Inferior parietal cortex (tissue), 1 donor: ENCODE data around the gene DIDO1.
"Not testable (repeated sequence)": the region's sequence is repeated elsewhere in the genome, so short reads cannot be mapped to it uniquely, and the experiment has no call there.

Source experiments
- DNase-seq: peaks from one replicate; pipeline ENCODE4 v3.0.0-alpha.2; 2016; ENCODE audit errors: extremely low spot score

DIDO1 gene

DNA sequence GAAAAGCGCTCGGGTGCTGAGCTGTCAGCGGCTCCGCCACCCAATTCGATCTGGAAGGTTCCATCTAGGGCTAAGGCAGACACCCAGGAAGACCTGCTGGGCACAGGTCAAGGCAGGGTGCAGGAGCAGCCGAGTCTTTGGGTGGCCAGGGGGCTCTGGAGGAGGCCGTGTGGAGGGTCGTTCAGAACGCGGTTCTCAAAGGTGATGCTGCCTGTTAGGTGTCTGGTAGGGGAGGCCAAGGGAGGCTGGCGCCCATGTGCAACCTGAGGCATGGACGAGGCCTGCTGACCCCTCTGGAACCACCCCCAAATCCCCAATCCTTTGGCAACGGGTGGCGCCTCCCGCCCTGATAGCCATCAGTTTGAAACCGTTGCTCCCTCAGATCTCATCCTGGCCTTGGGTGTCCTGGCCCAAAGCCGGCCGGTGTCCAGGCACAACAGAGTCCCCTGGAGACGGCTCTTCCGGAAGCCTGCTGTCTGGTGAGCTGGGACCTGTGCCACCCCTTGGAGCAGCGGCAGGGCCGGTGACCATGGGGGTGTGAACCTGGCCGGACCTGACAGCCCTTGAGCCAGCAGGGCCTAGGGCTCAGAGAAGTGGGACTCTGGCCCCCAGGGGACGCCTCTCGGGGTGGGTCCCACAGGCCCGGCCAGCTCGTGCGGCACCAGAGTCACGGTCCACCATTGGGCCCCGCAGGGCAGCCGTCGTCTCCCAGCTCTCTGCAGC is 36.7 kb upstream of the DIDO1 start:
- DNase-seq: no peak

DNA sequence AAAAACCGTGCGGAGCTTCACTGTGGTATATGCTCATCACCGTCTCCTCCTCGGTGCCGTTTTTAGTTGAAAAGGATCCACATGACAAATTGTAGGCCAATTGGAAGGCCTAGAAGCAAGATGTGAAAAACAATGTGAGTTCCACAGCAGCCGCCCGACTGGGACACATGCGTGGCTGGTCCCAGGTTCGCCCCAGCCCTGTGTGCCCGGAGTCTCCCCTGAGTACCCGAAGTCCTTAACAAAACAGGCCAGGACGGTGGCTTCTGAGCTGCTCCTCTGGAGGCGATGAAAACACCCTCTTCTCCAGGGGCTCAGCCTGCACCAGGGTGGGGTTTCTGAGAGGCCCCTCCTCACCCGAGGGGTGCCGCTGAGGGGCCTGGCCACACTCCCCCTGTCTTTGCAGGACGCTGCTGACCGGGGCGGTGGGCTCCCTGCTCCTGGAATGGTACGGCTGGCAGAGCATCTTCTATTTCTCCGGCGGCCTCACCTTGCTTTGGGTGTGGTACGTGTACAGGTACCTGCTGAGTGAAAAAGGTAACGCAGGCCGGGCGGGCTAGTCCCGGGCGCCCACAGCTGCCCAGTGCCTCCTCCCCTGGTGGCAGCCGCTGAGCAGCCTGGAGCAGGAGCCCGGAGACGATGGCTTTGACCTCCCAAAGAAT is 36.0 kb upstream of the DIDO1 start:
- DNase-seq: no peak

DNA sequence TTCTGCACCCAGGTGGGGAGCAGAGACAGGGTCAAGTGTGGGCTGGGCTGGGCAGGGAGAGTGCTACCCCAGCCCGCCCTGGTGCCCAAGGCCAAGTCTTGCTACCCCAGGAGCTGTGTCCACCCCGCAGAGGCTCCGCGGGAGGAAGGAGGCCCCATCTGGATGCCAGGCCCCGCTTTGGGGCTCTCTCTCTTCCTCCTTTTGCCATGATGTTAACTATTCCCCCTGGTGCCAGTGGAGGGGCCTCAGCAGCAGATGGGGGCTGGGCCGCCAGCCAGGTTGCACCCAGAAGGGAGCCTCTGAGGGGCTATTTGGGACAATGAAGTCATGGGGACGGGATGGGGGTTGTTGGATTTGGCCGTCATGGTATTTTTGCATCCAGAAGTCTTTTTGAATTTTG is 35.5 kb upstream of the DIDO1 start:
- DNase-seq: no peak

DNA sequence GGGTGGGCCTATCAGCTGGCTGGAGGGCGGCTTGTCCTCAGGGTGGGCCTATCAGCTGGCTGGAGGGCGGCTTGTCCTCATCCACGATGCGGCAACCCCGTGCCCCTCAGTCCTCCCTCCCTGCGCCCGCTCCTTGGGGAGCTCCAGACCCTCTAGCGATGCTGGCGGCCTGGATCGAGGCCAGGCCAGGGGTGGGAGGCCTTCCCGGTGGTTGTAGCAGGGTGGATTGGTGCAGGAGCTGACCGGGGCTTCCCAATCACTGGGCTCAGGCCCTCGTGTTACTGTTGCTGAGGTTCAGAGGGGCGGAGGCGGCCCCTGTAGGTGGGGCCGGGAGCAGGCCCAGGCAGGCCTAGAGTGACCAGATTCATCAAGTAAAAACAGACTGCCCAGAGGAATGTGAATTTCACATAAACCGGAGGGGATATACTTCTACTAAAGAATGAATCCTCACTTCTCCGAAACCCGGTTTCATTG is 35.0 kb upstream of the DIDO1 start:
- DNase-seq: no peak

DNA sequence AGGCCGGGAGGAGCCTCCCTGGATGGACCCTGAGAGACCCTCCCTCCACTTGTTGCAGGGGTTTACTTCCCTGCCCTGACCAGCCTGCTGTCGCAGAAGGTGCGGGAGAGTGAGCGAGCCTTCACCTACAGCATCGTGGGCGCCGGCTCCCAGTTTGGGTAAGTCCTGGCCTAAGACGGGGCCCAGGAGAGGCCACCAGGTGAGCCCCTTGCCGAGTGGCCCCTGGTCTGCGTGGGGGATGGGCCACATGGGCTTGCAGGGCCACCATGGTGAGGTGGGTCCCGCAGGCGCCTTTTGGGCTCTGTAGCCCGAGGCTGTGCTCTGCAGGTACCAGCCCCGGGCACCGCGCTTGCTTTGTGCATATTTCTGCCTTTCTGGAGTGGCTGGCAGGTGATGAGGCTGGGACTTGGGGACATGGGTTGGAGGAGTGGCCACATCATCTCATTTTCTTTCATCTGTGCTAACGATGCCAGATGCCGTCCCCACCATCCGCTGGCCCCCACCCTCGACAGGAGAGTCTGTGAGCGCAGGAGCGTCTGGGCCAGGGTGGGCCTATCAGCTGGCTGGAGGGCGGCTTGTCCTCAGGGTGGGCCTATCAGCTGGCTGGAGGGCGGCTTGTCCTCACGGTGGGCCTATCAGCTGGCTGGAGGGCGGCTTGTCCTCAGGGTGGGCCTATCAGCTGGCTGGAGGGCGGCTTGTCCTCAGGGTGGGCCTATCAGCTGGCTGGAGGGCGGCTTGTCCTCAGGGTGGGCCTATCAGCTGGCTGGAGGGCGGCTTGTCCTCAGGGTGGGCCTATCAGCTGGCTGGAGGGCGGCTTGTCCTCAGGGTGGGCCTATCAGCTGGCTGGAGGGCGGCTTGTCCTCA is 34.4 kb upstream of the DIDO1 start:
- not testable (repeated sequence) for DNase-seq

DNA sequence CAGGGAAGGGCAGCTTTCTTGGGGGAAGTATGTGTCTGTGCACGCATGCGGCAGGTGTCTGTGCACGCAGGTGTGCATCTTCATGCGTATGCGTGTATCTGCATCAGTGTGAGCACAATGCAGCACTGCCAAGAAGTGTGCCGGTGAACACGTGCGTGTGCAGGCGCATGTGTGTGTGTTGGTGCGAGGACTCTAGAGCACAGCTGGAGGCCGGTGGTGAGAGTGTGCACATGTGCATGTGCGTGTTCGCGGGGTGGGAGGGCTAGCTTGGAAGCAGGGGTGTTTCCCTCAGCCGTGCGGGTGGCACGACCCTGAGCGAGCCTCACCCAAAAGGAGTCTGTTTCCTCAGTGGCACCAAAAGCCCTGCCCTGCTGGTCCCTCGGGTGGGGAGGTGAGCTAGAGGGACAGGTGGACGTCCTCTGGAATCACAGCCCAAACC is 33.7 kb upstream of the DIDO1 start:
- DNase-seq: no peak

DNA sequence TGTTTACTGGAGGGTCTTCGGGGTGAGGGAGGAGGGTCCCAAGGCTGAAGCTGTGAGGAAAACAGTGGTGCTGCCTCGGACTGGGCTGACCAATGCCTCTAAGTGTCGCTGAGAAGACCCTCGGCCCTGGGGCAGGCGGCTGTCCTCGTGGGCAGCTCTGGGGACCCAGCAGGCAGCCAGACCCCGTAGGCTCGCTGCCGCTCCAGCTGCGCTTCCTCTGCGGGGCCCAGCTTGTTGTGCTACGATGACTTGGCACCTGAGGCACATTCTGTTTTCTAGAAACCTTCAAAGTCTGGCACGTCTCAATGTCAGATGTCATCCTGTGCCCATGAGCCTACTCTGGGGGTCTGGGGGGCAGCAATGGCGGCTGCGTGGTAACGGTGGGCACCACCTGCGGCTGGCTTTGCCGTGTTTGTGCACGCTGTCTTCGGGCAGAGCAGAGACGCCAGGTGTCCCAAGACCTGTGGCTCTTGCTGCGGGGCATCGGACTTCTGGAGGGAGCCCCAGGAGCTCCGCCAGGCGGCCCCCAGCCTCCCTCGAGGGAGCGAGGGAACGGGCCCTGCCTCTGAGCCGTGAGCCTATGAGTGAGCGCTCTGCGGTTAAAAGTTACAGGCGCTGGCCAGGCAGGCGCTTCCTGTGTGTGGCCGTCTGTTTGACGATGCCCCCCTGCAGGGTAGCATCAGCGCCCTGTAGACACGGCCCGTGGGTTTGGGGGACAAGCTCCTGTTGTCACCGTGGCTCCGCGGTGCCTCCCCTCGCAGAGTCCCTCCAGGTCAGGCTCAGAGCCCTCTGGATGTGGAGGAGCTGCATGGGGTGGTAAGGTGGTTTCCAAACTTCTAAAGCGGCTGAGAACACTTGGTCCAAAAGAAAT is 33.0 kb upstream of the DIDO1 start:
- no peak for DNase-seq

DNA sequence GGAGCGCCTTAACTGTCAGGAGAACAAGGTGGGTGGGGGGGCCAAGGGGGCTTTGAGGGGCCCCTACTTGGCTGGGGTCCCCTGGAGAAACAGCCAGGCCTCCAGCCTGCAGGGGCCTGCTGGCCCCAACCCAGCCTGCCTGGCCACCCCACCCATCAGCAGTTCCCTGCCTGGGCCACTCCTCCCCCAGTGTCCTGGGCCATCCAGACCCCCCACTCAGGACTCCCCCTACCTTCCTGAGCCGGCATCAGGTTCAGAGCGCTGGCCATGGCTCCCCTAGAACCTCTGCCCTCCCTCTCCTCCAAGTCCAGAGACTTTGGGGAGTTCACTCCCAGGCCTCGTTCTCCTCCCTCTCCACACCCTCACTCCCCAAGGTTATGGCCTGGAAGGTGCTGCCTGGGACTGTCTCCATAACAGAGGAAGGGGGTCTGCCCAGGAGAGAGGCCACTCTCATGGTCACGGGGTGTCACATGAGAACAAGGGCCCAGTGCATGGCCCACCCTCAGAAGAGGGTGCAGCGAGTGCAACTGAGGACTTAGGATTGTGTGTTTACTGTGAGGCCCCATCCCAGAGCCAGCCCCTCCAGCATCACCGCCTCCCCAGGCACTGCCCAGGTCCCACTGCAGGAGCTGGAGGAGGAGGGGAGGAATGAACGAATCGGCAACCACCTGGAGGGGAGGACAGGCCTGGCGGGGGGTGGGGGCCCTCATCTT is 32.2 kb upstream of the DIDO1 start:
- DNase-seq: no peak

DNA sequence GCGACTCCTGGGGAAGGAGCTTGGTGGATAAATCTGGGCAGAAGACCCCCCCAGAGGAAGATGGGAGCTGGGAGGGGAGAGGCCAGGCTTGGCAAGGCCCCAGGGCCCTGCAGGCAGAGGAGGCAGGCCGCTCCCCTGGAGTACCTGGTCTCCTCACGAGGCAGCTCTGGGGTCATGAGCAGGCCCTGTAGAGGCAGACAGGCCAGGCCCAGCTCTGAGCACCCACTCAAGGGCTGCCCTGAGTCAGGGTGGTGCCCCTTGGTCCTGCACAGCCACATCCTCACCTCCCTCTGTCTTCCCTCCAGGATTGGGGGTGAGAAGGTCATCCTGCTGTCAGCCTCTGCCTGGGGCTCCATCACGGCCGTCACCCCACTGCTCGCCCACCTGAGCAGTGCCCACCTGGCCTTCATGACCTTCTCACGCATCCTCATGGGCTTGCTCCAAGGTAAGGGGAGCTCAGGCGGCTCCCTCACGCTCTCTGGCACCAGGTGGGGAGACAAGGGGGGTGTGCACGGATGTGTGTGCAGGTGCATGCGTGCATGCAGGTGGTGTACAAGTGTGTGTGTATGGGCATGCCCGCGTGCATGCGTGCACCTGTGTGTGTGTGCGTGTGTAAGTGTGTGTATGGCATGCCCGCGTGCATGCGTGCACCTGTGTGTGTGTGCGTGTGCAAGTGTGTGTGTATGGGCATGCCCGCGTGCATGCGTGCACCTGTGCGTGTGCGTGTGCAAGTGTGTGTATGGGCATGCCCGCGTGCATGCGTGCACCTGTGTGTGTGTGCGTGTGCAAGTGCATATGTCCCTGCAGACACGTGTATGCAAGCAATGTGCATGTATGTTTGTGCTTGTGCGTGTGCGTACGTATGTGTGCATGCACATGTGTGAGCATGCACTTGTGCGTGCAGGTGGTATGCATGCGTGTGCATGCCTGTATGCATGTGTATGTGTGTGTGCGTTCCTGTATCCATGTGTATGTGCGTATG is 31.1 kb upstream of the DIDO1 start:
- no peak for DNase-seq

DNA sequence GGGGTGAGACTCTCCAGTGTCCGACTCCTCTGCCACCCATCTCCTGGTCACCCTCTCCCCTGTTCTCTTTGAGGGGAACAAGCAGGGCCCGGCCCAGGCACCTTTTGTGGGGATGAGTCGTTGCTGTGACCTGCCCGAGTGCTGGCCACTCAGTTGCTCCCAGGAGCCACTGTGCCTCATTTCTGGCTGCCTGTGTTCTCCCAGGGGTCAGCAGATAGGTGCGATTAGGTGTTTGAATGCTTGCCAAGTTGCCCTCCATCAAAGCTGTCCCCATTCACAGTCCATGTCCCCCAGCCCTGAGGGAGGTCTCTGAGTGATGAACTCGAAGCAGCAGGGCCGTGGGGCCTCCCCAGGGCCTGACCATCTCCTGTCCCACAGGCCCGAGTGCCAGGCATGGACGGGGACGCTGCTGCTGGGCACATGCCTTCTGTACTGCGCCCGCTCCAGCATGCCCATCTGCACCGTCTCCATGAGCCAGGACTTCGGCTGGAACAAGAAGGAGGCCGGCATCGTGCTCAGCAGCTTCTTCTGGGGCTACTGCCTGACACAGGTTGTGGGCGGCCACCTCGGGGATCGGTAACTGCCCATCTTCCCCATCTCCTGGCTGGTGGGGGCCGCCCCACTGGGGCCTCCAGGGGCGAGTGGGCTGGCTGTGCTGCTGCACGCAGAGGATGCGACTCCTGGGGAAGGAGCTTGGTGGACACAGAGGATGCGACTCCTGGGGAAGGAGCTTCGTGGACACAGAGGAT is 30.3 kb upstream of the DIDO1 start:
- no peak for DNase-seq

DNA sequence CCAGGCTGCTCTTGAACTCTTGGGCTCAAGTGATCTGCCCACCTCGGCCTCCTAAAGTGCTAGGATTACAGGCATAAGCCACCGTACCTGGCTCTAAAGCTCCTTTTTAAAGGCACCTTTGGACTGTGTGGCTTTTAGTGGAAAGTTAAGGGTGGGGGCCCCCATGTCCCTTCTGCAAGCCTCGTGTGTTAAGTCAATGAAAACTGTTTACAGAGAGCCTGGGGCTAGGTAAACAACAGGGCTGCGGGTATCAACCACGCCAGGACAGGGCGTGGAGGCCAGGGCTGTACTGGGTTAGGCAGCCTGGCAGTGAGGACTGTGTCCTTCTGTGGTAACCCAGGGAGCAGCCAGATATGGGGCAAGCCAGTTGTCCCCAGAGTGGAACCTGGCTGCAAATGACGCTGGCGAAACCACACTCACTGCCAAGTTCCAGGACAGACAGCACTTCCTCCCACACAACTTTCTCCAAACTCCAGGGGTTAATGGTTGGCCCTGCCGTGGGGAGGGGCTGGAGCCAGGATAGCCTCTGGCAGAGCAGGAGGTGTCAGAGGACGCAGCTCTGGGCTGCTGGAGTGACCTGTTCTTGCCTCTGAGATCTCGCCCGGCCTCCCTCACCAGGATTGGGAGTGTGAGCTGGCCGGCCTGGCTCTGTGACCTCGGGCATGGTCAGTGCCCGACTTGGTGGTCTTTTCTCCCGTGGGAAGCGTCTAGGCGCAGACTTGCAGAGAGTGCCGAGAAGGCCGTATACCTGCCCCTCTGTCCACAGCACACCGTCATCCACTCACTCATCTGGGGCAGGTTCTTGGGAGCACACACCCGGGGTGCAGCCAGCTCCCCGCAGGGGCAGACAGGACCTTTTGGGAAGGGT is 29.4 kb upstream of the DIDO1 start:
- DNase-seq: no peak

DNA sequence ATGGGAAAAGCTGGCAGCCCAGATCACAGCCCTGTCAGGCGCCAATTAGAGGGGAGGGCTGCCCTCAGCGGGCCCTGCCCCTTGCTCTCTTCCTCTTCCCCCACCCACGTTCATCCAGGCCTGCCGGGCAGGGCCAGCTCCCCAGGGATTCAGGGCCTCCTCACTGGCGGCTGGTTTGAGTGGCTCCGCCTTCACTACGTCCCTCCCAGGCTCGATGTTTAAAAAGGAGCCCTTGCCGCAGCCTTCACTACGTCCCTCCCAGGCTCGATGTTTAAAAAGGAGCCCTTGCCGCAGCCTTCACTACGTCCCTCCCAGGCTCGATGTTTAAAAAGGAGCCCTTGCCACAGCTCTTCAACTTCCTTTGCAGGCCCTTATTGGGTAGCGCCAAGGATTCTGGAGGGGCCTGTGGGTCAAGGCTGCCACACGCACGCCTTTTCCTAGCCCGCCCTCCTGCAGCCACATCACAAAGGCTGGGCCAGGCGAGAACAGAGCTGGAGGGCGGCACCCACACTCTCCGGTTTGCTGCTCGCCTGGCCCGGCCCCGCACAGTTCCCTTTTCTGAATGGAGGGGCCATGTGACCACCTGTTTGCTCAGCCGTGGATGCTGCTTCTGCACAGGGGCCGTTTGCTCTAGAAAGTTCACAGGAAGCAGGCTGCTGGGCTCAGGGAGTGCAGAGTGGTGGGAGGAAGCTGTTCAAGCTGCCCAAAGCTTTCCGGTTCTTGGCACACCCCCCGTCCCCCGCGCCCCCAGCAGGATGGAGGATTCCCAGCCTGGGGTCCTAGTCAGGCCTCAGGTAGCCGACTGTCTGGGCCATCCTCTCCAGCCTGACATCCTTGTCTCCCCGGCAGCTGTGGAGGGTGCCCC is 27.8 kb upstream of the DIDO1 start:
- no peak for DNase-seq

DNA sequence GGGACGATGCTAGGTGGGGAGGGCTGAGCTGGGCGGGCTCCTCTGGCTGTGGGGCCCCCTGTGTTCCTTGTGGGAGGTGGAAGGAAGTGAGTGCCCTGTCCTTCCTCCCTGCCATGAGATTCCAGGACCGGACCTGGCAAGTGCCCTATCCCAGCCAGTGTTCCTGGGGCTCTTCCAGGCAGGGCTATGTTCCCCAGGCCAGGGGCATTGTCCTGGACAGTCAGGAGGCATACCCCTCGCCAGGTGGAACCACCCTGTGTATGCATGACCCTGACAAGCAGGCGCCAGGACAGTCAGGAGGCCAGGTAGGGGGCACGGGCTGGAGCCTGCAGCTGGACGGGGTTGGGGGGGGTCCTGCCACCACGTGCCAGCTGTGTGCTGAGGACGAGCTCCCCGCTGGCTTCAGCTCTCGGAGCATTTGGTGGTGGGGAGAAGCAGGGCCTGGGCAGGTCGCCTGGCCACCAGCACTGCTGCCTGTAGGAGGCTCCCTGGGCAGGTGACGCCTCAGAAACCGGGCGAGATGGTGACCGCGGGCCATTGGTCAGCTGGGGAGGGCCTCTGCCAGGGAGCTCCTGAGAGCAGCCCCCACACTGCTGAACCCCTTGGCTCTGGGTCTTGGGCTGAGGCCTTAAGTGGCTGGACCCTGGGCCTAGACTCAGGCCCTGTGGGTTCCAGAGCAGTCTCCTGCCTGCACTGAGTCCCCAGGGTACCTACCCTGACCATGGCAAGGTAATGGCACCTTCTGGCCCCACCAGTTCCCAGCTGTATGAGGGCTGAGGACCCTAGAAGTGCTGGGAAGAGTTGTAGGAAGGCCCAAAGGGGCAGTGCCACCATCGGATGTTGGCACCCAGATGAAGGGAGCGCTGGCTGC is 26.9 kb upstream of the DIDO1 start:
- DNase-seq: no peak

DNA sequence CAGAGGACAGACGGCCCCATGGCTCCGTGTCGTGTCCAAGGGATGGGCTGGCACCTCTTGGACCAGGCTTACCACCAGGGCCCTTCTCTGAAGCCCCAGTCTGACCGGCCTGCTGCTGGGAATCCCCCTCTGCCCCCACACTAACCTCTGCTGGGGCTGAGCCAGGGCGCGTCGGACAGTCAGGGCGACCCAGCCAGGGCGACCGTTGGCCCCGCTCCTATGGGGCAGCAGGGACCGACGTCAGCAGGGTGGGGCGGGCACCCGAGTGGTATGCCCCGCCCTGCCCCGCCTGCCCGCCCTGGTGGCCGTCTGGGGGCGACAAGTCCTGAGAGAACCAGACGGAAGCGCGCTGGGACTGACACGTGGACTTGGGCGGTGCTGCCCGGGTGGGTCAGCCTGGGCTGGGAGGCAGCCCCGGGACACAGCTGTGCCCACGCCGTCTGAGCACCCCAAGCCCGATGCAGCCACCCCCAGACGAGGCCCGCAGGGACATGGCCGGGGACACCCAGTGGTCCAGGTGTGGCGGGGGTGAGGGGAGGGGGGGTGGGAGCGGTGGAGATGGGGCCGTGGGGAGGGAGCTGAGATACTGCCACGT is 26.2 kb upstream of the DIDO1 start, which contains the start of gene SLC17A9:
Gene SLC17A9 (plus strand): TSS at position 337 of the 595 bp plus-strand sequence. CDS start 122 bp downstream, at position 459.
- DNase-seq: no peak

DNA sequence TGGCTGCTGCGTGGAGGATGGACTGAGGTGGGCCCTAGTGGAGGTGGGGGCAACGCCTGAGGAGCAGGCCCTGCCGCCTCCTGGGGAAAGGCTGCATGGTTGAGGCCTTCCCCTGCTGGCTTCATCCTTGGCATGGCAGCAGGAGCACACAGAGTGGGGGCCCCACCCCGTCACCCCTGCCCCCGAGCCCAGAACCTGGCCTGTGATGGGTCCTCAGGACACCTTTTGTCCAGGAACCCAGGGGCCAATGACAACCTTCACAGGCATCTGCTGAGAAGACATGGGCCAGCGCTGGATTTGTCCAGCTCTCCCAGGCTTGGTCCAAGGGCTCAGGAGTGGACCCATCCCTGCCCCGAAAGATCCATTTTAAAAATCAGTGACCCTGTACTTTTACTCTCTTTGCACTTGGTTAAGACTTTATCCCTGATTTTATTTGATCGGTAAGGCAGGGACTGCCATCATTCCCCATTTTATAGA is 25.6 kb upstream of the DIDO1 start:
- no peak for DNase-seq
